CD4-positive, alpha-beta T cell treated with Interferon alpha-2 for 1 hour (primary cell): ENCODE measurements around the gene MC3R.

Experiments
- DNase-seq, 2 donors: peaks; one replicate each; pipeline ENCODE4 v3.0.0-alpha.2; 2020 to 2022

MC3R gene

GRCh38 chr20:56257604-56258003 lies 9.1 kb downstream of the MC3R start:
- no peak for DNase-seq

- no peak for DNase-seq
Observed at GRCh38 chr20:56259948-56260347, 11.4 kb downstream of the MC3R start.

- no peak for DNase-seq
Observed at GRCh38 chr20:56268536-56268935, 20.0 kb downstream of the MC3R start.

GRCh38 chr20:56271974-56272373 lies 23.4 kb downstream of the MC3R start:
- DNase-seq: no peak

GRCh38 chr20:56273491-56273890 lies 25.0 kb downstream of the MC3R start:
- no peak for DNase-seq

GRCh38 chr20:56274156-56274555 lies 25.6 kb downstream of the MC3R start:
- no peak for DNase-seq

GRCh38 chr20:56278196-56278595 lies 29.7 kb downstream of the MC3R start:
- no peak for DNase-seq

- DNase-seq: no peak
Observed at GRCh38 chr20:56285496-56285895, 37.0 kb downstream of the MC3R start.

- no peak for DNase-seq
Observed at GRCh38 chr20:56289652-56290051, 41.1 kb downstream of the MC3R start.

- DNase-seq: no peak
Observed at GRCh38 chr20:56299362-56299761, 50.8 kb downstream of the MC3R start.
